GM18517 (cell line): ENCODE measurements around the gene PRKN.

Experiments
- ATAC-seq: cut with Tn5 transposase; IDR thresholded peaks from one replicate; pipeline ENCODE4 v1.9.1; 2021; ENCODE audit warnings: mild to moderate bottlenecking, moderate library complexity; ENCODE audit not compliant: unreplicated experiment

The PRKN gene

DNA sequence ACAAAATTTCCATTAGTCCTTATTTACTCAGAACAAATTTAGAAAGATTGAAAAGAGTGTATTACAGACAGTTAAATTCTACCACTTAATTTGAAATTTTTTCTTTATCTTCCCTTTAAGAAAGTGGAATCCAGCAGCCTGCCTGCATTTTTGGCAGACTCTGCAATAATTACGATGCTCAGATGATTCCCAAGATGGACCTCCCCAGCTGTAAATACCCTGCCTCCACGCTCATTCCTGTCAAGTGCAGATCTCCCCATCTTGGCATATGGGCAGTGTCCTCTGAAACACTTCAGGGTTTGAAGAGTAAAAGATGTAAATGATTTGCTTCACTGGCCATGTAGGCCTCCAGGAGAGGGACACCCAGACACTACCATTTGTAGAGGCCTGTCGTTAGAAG lies 471.2 kb downstream of the PRKN start:
- no peak for ATAC-seq

DNA sequence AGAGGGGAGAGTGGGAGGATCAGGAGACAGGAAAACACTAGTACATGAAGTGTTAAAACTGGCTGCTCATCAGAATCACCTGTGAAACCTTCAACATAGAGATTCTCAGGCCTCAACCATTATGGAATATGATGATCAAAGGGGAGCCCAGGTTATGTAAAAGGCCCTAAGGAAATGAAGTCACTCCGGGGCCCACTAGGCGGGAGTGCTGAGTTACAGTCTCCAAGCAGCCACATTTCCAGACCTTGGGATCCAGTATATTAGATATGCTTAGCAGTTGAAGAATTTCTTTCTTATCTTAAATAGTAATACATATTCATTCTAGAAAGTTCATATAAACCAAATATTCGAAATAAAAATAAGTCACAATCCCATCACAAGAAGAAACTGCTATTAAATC lies 476.3 kb downstream of the PRKN start:
- no peak for ATAC-seq

DNA sequence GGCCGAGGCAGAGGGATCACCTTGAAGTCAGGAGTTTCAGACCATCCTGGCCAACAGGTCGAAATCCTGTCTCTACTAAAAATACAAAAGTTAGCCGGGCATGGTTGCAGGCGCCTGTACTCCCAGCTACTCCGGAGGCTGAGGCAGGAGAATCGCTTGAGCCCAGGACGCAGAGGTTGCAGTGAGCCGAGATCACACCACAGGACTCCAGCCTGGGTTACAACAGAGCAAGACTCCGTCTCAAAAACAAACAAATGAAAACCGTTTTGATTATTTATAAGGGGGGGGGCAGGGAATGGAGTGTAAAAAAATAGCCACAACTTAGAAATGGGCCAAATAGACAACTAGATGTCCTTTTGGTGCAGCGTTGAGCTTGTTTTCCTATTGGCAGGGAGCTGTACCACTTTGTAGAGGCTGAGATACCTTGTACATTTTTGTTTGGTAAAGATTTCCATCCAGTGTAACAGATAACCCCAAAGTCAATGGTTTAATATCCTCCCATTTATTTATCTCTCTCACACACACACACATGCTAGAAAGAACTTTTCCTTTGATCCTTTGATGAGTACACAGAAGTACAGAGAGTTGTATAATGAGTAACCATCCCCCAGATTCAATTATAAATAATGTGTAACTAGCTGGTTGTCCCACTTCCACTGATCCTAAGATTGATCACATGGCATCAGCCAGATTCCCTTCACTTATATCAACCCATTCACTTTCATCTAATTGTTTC lies 477.5 kb downstream of the PRKN start:
- no peak for ATAC-seq

DNA sequence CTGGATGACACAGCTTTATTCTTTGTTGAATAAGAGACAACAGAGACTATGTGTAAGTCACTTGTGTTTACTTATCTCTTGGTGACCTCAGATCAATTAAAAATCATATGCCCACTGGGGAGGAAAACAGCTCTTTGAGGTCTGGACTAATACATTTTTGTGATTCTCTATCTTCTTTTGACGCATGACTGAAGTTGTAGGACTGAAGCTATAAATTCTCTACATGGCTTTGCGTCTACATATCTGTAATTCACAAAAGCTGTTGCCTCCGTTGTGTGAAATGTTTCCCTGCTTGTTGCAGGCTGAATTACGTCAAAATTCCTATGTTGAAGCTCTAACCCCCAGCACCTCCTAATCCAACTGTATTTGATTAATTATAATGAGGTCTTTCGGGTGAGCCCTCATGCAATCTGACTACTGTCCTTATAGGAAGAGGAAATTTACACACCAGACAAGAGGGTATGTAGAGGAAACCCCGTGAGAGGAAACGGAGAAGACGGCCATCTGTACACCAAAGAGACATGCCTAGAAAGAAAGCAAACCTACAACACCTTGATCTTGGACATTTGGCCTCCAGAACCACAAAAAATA lies 481.6 kb downstream of the PRKN start:
- no peak for ATAC-seq

DNA sequence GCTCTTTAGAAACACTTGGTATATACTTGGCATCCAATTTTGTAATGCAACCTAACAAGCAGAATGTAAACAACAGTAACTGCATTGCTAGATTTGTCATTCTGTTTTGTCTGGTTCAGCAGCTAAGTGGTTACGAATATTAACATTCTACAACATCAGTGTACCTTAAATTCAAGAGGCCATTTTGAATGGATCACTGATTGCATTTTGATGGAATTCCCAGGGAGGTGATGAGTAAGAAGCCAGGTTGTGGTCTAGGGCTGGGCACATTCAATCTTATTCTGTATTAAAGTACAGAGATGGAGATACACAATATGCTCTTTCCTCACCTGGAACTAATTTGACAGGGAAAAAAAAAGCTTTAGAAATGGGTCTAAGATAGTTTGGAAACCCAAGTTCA lies 483.5 kb downstream of the PRKN start:
- ATAC-seq = no peak

DNA sequence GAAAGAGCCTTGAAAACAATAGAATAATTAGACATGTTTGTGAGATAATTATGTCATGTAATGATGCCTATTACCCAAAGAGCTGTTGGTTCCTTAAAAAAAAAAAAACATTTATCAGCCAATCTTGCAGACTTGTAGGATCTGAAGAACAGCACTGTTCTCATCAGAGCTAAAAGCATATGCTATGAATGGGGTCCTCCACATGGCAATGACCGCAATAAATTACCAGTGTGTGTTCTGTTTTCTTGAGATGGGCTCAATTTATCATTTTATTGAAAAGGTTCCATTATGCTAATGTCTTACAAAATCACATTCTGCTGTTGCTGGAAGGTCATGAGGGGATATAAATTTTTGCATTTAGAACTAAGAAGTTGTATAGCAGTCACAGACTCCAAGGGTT lies 484.7 kb downstream of the PRKN start:
- ATAC-seq = no peak

DNA sequence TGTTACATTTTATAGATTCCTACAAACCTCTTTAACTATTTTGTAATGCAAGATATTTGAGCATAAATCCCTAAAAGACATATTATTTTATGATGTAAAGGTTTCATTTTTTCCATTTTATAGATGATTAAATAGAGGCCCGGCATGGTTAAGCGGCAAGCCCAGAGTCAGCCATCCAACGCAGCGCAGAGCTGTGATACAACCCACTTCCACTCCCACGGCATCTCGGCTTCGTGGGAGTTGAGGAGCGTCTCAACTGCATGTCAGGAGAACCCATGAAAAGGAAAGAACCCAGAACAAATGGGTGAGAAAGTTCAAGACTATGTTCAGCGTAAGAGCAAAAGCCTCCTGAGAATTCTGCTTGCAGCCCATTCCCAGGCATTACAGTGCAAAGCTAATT lies 488.2 kb downstream of the PRKN start:
- ATAC-seq = no peak

DNA sequence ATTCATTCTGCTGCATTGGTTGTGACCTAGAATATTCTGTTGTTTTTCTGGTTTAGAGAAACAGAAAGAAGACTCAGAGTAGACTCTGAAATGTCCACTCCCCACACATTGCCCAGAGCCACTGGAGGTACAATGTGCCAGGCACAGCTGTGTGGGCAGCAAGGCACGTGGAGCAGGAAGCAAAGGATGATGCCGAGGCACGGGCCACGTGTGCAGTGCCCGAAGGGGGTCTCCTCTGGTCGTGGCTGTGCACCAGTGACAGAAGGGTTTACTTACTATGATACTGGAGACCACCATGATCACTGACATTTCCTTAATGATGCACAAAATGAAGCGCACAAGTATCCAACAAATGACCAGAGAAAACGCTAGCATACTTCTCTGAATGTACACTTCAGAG lies 488.9 kb downstream of the PRKN start:
- no peak for ATAC-seq

DNA sequence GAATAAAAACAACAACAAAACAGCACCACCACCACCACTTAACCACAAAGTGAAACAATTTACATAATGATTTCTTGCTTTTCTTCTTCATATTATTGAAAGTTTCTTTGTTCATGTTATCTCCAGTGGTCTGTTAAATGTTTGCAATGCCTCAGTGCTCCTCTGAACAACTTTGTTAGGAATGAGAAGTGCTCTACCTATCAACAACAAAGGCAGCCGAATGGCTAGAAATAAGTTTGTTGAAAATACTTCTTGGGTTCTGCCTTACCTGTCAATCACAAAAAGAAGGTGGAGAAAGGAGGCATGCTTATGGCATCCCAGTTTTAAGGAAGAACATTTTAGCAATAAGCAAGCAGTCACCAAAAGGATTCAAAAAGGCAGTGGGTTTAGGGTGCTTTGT lies 490.2 kb downstream of the PRKN start:
- no peak for ATAC-seq

DNA sequence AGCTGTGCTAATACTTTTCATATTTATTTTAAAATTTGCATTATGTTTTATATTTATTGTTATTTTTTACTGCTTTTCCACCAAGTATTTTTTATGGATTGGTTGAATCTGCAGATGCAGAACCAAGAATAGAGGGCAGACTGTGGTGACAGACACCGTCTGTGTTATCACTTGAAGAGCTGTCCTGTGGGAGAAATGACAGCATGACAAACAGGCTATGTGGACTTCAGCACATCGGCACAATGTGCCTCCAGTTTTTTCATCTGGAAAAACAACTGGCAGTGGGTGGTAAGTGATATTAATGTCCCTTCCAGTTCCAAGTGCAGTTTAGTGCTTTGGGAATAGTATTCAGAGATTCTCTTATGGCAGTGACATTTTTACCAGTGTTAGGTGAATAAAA lies 492.9 kb downstream of the PRKN start:
- ATAC-seq = no peak

DNA sequence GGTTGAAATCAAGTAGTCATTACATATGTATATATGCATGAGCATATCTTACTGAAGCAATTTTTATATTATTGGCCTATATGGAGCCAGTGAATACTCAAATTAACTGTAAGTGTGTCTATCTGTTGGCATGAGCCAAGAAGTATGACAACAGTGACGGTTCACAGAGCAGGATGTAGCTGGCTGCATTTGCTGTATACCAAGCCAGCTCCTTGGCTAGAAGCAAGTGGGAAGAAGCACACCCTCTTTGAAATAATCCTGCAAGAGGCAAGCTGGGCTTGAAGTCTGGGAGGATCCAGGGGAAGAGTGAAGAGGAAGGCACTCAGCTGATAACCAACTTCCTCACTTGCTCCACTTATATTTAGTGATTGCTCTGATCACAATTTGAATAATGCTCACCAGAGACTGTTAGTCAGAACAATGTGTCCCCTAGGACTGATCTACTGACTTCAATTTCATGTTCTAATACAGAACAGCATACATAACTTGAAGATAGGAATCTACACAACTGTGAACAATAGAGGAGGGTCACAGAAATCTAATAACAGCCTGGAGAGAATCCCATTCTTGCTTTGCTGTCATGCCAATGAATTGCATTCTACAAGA lies 497.3 kb downstream of the PRKN start:
- no peak for ATAC-seq

DNA sequence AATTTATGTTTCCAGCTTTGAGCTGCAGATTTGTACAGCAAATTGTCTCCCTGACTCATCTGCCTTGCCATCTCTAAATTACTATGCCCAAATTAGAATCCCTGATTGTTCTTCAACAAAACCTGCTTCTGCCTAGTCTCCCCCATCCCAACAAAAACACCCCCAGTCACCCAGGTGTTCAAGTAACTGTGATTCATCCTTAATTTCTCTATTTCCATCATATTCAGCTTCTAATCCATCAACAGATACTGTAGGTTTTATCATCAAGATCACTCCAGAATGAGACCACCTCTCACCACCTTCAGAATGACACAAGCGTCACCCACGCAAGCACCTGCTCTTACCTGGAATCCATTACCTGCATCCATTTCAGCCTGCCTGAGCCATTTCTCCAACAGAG lies 498.5 kb downstream of the PRKN start:
- no peak for ATAC-seq

DNA sequence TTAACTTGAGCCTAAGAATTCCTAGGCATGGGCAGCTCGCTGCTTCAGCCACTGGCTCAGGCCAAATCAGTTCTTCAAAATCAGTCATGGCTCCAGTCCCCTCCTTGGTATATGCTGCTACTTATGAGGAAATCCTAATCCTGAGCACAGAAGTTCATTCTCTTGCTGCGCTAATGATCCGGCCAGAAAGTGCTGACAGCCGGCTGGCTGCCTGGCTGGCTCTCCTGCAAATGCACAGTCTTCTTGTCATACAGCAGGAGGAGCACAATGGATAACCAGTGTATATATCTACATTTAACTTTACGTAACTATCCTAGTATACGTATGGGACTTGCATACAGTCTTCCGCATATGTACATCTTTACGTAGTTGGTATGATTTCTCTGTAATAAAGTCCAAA lies 500.8 kb downstream of the PRKN start:
- ATAC-seq = no peak

DNA sequence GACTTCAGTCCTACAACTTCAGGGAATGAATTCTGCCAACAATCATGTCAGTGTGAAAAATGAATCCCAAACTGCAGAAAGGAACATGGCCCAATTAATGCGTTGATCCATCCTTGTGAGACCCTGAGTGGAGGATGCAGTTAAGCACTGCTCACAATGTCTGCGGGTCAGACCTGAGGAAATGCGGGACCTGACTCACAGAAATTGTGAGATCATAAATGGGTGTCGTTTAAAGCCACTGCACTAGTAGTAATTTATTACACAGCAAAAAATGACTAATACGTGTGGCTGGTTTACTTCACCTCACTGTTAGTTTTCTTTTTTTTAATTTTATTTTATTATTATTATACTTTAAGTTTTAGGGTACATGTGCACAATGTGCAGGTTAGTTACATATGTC lies 505.0 kb downstream of the PRKN start:
- no peak for ATAC-seq

DNA sequence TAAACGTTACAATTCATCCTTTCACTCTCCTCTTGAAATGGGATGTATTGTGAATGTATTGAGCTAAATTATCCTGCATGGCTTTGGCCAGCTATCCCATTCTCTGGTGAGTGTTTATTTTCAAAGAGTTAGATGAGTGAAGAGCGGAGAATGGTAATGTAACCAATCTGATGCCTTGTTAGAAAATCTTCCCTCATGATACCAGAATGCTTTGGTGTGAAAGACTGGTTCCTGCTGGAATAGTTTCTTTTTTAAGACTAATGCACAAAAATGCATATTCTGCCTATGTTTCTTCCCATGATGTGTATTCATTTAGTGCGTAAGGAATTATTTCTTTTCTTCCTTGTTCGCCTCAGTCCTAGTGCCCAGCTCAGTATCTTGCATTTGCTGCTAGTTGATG lies 506.7 kb downstream of the PRKN start:
- ATAC-seq = no peak

DNA sequence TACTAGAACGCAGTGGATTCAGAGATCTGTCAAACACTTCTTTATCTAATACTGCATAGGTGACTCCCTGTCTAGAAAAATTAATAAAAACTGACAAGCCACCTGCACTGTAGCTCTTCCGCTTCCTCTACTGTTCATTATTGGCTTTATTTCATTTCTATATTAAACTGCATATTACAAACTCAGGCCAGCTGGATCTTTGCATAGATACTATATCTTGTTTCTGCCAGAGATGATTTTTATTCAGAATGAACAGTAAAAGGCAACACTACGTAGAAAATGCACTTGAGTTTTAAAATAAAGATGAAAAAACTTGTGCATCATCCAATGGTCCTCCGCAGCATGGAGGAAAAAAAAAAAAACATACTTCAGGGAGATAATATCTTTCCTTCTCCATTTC lies 508.3 kb downstream of the PRKN start:
- no peak for ATAC-seq

DNA sequence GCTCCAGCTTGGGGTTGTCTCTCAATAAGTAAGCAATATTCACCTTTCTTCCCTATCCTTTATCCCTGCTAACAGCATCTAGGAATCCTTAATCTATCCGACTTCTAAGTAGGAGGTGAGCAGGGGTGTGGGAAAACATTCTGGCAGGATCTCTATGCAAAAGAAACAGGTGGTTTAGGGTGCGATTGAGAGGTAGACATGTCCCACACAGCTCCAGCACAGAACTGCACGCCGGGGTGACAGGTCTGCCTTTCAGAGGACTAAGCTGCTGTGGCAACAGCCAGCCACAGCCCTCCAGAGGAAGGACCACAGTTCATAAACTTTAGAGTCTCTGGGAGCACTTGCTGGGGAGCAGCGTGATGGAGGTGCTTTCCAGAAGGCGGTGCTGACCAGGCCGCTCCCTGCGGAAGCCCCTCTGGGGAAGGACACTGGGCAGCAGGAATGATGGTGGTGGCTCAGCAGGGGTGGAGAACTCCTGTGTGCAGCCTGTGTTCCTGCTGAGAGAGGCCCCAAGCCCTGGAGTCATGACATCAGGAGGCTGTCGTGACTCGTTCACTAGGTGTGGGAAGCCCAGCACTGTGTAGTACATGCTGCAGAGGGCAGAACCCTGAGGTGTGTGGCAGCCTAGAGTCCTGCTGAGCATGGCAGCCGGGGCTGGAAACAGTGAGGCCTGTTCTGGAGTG lies 509.6 kb downstream of the PRKN start:
- ATAC-seq = no peak

DNA sequence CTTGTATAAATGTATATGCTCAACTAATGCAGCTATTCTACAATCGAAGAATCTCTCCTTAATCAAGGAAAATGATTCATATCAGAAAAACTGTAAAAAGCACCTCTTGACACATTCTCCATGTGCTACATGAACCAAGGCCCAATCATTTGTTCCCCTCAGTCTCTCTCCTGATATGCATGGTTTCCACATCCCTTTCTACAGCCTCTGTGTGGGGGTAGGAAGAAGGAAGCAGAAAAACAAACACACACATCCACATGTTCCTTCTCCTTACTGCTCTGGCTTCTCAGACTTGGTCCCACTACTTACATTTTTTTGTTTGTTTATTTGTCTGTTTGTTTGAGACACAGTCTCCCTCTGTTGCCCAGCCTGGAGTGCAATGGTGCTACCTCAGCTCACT lies 510.5 kb downstream of the PRKN start:
- ATAC-seq = no peak

DNA sequence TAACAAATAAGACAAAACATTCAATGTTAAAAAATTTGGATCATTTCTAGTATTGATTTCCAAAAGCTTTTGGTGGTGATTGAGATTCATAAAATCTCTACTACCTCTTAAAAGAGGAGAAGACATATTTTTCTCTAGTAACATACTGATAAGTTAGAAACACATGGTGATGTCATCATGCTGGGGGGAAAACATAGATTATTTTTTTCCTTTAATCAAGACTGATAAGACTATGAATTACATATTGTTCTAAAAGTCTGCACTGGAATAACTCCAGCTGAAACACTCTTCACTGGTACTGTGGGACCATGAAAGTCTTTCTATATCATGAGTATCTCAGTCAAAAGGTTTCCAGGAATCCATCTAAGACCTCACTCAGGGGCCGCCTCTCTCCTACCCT lies 515.8 kb downstream of the PRKN start:
- ATAC-seq = no peak

DNA sequence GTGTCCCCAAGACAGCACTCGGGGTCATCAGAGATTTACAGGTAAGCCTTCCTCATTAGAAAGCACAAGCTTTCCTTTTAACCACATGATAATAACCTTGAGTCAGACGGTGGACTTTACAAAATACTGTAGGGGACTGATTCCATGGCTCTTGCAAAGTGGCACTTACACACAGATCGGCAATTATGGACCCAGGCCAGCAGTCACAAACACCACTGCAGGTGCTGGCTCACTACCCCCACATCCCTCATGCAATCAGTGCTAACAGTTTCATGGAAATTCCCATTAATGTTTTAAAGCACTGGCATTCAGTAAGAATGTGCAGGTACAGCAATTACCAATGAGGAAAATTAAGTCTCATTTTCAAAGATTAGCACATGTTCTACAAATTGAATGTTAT lies 516.5 kb downstream of the PRKN start:
- ATAC-seq = no peak

DNA sequence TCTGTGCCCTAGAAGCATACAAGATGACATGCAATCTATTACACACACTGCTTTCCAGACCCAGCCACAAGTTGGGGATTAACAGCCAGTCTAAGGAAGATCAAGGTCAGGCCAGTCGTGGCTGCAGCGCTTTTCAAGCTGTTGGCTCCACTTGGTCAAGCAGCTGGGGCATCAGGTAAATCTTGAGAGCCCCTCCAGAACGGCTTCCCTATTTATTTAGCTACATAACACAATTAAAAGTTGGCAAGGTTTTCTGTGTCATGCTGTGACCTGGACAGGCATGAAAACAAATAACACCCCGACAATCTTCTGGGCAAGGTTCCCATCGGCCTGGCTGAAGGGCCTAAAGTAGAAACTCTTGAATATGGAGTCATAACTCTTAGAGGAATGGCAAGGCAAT lies 524.3 kb downstream of the PRKN start:
- ATAC-seq = no peak
